Stomach (tissue), 9 donors: ENCODE data around the gene KHDC3L. TPM values are rescaled to one million over a fixed set of nuclear protein-coding genes. Genes with fewer than 3 reads are reported as not detected.

Experiments
- DNase-seq, 2 donors: peaks; one replicate each; pipeline versions ENCODE4 v3.0.0 to v3.0.0-alpha.2; 2013 to 2019
- H3K27ac ChIP-seq, 5 donors: fragments of 200-600 bp in 4 of 5; sonication (generic) in 4 of 5; one replicate each; pipeline ENCODE4 v1.5.1; 2013 to 2019; ENCODE audit warnings: mild to moderate bottlenecking in 1 of 5, moderate library complexity in 1 of 5
- H3K27me3 ChIP-seq, 3 donors: fragments of 200-600 bp; sonication (generic); one replicate each; pipeline ENCODE4 v1.5.1; 2017 to 2019; ENCODE audit warnings: mixed run types in 1 of 3
- H3K36me3 ChIP-seq, 4 donors: fragments of 200-600 bp; sonication (generic); 1 replicate in 3 of 4; 2 replicates in 1 of 4; pipeline ENCODE4 v1.5.1; 2016 to 2019
- H3K4me1 ChIP-seq, 4 donors: fragments of 200-600 bp; sonication (generic); one replicate each; pipeline ENCODE4 v1.5.1; 2016 to 2019
- H3K4me3 ChIP-seq, 4 donors: fragments of 200-600 bp; sonication (generic) in 3 of 4; one replicate each; pipeline ENCODE4 v1.5.1; 2016 to 2019; ENCODE audit warnings: mild to moderate bottlenecking in 1 of 4
- H3K9me3 ChIP-seq, 4 donors: fragments of 200-600 bp; sonication (generic); one replicate each; pipeline ENCODE4 v1.5.1; 2016 to 2019
- CTCF ChIP-seq, 7 experiments: fragments of 450-650 bp in 4 of 7; fragments of 200-600 bp in 3 of 7; sonication (generic) in 3 of 7; IDR thresholded peaks; one replicate each; pipeline ENCODE4 v1.5.1; 2016 to 2019; ENCODE audit warnings: antibody characterized with exemption in 7 of 7, control low read depth in 2 of 7, mild to moderate bottlenecking in 1 of 7
- EP300 ChIP-seq: sonication (generic); formaldehyde crosslinking; IDR thresholded peaks from one replicate; pipeline ENCODE4 v1.6.1; 2017; ENCODE audit warnings: antibody characterized with exemption
- POLR2A ChIP-seq, 4 donors: fragments of 450-650 bp; IDR thresholded peaks; one replicate each; pipeline ENCODE4 v1.6.1; 2016; ENCODE audit warnings: antibody characterized with exemption in 4 of 4, control low read depth in 2 of 4, mild to moderate bottlenecking in 1 of 4, moderate library complexity in 1 of 4
- POLR2AphosphoS5 ChIP-seq, 3 donors: sonication (generic); formaldehyde crosslinking; IDR thresholded peaks; one replicate each; pipeline ENCODE4 v1.6.1; 2016; ENCODE audit warnings: antibody characterized with exemption in 3 of 3
- WGBS, 5 donors: extraction: QIAGEN DNeasy Blood & Tissue Kit in 3 of 5; methylation state at CpG; one replicate each; pipeline versions ENCODE4 v1.1.5 to v1.1.7; 2013 to 2018; 5-methylcytosine and 5-hydroxymethylcytosine counted together
- intact Hi-C: fragments of 100-400 bp; cut with DNase I; formaldehyde crosslinking; loops from one replicate; pipeline ENCODE4 v1.15.1; 2023; ENCODE audit warnings: low total_unique reads
- polyA plus RNA-seq, 3 donors: library from polyadenylated mRNA; stranded (reverse); fragments of 200-250 nt; gene quantifications; one replicate each; pipeline ENCODE4 v1.2.3, GENCODE V29; 2013
- total RNA-seq, 5 donors: library from RNA; depleted of rRNA; stranded (reverse); fragments of >200 nt; gene quantifications; one replicate each; pipeline versions ENCODE4 v1.1.0 to v1.2.3, GENCODE V29; 2014 to 2016
- donor health status: healthy with polysubstance abuse.
- donor health status: Bipolar disorder and iron deficiency.
- donor health status: healthy.

The KHDC3L gene
- total and polyA plus RNA-seq, 8 donors: not detected

GRCh38 chr6:73353636-73354593 is 8.5 kb upstream of the KHDC3L start, which contains the start of gene DPPA5:
Gene DPPA5 (minus strand): TSS chr6:73354276. CDS start chr6:73354225, 51 bp downstream.
- WGBS, 5 donors: 77 to 91% (median 87%) methylated on average over 28 to 59 of the region's 59 CpGs
- no peak for DNase-seq
- Histone ChIP-seq H3K27ac (no peak within 1 kb of the TSS), H3K36me3 (no peaks in the 10 kb centered on the region), H3K9me3 (no peaks in the 10 kb centered on the region), H3K4me1 (no peaks in the 10 kb centered on the region), H3K27me3 (peaks cover 0 to 43% (median under 1%) of the 10 kb centered on the region in 3 donors), H3K4me3 (no peak within 1 kb of the TSS)
- no peak for TF ChIP-seq CTCF (IDR thresholded peaks at IDR 0.05)
- TF ChIP-seq POLR2AphosphoS5 (IDR thresholded peaks at IDR 0.05): no peak
- no peak for TF ChIP-seq EP300
- no peak for TF ChIP-seq POLR2A (IDR thresholded peaks at IDR 0.05)
- intact Hi-C loops: no loop called here

- no peaks in the 10 kb centered on the region for H3K9me3 ChIP-seq
- no peaks in the 10 kb centered on the region for H3K36me3 ChIP-seq
- intact Hi-C loops: no loop called here
- H3K4me3 ChIP-seq: no peak overlapping the region
- H3K4me1 ChIP-seq: no peaks in the 10 kb centered on the region
- 93 to 98% (median 94%) methylated on average over 27 to 31 of the region's 31 CpGs for WGBS, 5 donors
- H3K27me3 ChIP-seq: no peaks in the 10 kb centered on the region
- no peak overlapping the region for H3K27ac ChIP-seq
- TF ChIP-seq POLR2A (IDR thresholded peaks at IDR 0.05) (no peak), CTCF (IDR thresholded peaks at IDR 0.05) (no peak), POLR2AphosphoS5 (IDR thresholded peaks at IDR 0.05) (no peak), EP300 (no peak)
- no peak for DNase-seq
Observed at GRCh38 chr6:73362869-73363536, 545 bp downstream of the KHDC3L start.

DNA sequence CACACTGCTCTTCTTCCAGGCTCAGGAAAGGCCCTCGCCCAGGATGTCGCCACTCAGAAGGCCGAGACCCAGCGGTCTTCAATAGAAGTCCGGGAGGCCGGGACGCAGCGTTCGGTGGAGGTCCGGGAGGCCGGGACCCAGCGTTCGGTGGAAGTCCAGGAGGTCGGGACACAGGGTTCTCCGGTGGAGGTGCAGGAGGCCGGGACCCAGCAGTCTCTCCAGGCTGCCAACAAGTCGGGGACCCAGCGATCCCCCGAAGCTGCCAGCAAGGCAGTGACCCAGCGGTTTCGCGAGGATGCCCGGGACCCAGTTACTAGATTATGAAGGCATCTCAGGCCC is 1.0 kb downstream of the KHDC3L start:
- no peaks in the 10 kb centered on the region for H3K36me3 ChIP-seq
- DNase-seq: no peak
- H3K4me3 ChIP-seq: no peak overlapping the region
- WGBS, 5 donors: 92 to 98% (median 97%) methylated on average over 7 to 23 of the region's 23 CpGs
- no peaks in the 10 kb centered on the region for H3K4me1 ChIP-seq
- no peak overlapping the region for H3K27ac ChIP-seq
- intact Hi-C loops: no loop called here
- H3K27me3 ChIP-seq: no peaks in the 10 kb centered on the region
- TF ChIP-seq POLR2AphosphoS5 (IDR thresholded peaks at IDR 0.05) (no peak), EP300 (no peak), POLR2A (IDR thresholded peaks at IDR 0.05) (no peak), CTCF (IDR thresholded peaks at IDR 0.05) (no peak)
- no peaks in the 10 kb centered on the region for H3K9me3 ChIP-seq

DNA sequence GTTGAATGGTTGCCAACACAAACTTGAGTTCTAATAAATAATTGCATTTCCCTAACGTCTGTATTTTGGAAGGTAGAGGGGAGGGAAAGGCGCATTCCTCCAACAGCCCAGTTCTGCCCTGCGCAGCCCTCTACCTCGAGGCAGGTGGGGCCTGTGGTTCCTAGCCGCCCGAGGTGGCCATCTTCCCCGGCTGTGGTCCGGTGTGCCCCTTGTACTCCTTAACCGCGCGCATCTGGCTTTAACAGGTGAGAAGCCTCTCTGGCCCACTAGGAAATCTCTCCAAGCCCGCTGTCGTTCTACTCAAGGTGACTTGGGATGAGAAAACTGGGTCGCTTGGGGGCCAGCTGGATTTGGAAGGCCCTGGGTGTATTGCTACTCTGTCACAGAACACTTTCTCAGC is 1.7 kb downstream of the KHDC3L start:
- TF ChIP-seq CTCF (IDR thresholded peaks at IDR 0.05): no peak
- no peak for TF ChIP-seq EP300
- TF ChIP-seq POLR2A (IDR thresholded peaks at IDR 0.05): no peak
- TF ChIP-seq POLR2AphosphoS5 (IDR thresholded peaks at IDR 0.05): no peak
- Histone ChIP-seq H3K27ac (no peak overlapping the region), H3K9me3 (no peaks in the 10 kb centered on the region), H3K27me3 (no peaks in the 10 kb centered on the region), H3K4me3 (no peak overlapping the region), H3K36me3 (no peaks in the 10 kb centered on the region), H3K4me1 (no peaks in the 10 kb centered on the region)
- no peak for DNase-seq
- 84 to 93% (median 91%) methylated on average over 14 of the region's 14 CpGs for WGBS, 5 donors
- intact Hi-C loops: no loop called here
